HEK293 (cell line): ENCODE data around the gene PC.

ENCODE experiments used
- CTCF ChIA-PET: fragments of 350-600 bp; formaldehyde crosslinking; extraction: SDS; loops from one replicate; lab custom pipeline; 2021; ENCODE audit warnings: antibody characterized with exemption; lab: Yijun Ruan, JAX
- POLR2A ChIA-PET: fragments of 300-600 bp; formaldehyde crosslinking; extraction: SDS; loops from one replicate; lab custom pipeline; 2020; ENCODE audit warnings: antibody characterized with exemption, inconsistent platforms; lab: Yijun Ruan, JAX
- H3K27ac ChIP-seq: fragments of 200-500 bp; sonication (Bioruptor generic); 2 replicates; pipeline ENCODE4 v1.5.1; 2014; ENCODE audit warnings: low read depth, low read length, control low read depth, inconsistent platforms; ENCODE audit errors: extremely low read depth
- H3K36me3 ChIP-seq, 2 experiments: fragments of 200-500 bp in 1 of 2; sonication (Bioruptor generic) in 1 of 2; 1 replicate in 1 of 2; 2 replicates in 1 of 2; pipeline ENCODE4 v1.5.1; 2014 to 2017; ENCODE audit warnings: inconsistent platforms in 2 of 2, low read length in 2 of 2; ENCODE audit not compliant: control insufficient read depth in 2 of 2, insufficient read depth in 1 of 2
- H3K4me1 ChIP-seq: fragments of 200-500 bp; sonication (Bioruptor generic); 2 replicates; pipeline ENCODE4 v1.5.1; 2014; ENCODE audit warnings: mild to moderate bottlenecking, low read length, inconsistent platforms; ENCODE audit not compliant: control insufficient read depth, insufficient read depth
- H3K4me3 ChIP-seq: 2 replicates; pipeline ENCODE4 v1.5.1; 2011; ENCODE audit warnings: low read depth, mild to moderate bottlenecking, control low read depth, low read length, moderate library complexity
- H3K9me3 ChIP-seq: fragments of 200-500 bp; sonication (Bioruptor generic); 2 replicates; pipeline ENCODE4 v1.5.1; 2014; ENCODE audit warnings: low read depth, low read length, inconsistent platforms; ENCODE audit not compliant: control insufficient read depth, insufficient read depth
- GLI4 ChIP-seq: fragments of 450-650 bp; formaldehyde crosslinking; IDR thresholded peaks from 2 replicates; pipeline ENCODE4 v1.5.1; 2016; ENCODE audit warnings: missing biosample characterization, missing genetic modification characterization
- KLF16 ChIP-seq: fragments of 450-650 bp; formaldehyde crosslinking; IDR thresholded peaks from 2 replicates; pipeline ENCODE4 v1.5.1; 2017; ENCODE audit warnings: missing biosample characterization, missing genetic modification characterization
- MZF1 ChIP-seq: fragments of 450-650 bp; formaldehyde crosslinking; IDR thresholded peaks from 2 replicates; pipeline ENCODE4 v1.5.1; 2017; ENCODE audit warnings: missing biosample characterization, missing genetic modification characterization, borderline replicate concordance
- ZBTB20 ChIP-seq: fragments of 450-650 bp; formaldehyde crosslinking; IDR thresholded peaks from 2 replicates; pipeline ENCODE4 v1.5.1; 2016; ENCODE audit warnings: missing biosample characterization, missing genetic modification characterization
- ZBTB48 ChIP-seq: fragments of 450-650 bp; formaldehyde crosslinking; IDR thresholded peaks from 2 replicates; pipeline ENCODE4 v1.5.1; 2016; ENCODE audit warnings: missing biosample characterization, missing genetic modification characterization
- ZBTB49 ChIP-seq: fragments of 450-650 bp; formaldehyde crosslinking; IDR thresholded peaks from 2 replicates; pipeline ENCODE4 v1.5.1; 2016; ENCODE audit warnings: missing biosample characterization, missing genetic modification characterization, low read depth
- ZIC2 ChIP-seq: fragments of 450-650 bp; formaldehyde crosslinking; IDR thresholded peaks from 2 replicates; pipeline ENCODE4 v1.5.1; 2016; ENCODE audit warnings: missing biosample characterization, missing genetic modification characterization
- ZNF121 ChIP-seq: fragments of 450-650 bp; formaldehyde crosslinking; IDR thresholded peaks from 2 replicates; pipeline ENCODE4 v1.5.1; 2016; ENCODE audit warnings: missing biosample characterization, missing genetic modification characterization
- ZNF146 ChIP-seq: fragments of 450-650 bp; formaldehyde crosslinking; IDR thresholded peaks from 2 replicates; pipeline ENCODE4 v1.5.1; 2016; ENCODE audit warnings: missing biosample characterization, missing genetic modification characterization
- ZNF175 ChIP-seq: fragments of 450-650 bp; formaldehyde crosslinking; IDR thresholded peaks from 2 replicates; pipeline ENCODE4 v1.5.1; 2016; ENCODE audit warnings: missing biosample characterization, missing genetic modification characterization
- ZNF214 ChIP-seq: fragments of 450-650 bp; formaldehyde crosslinking; IDR thresholded peaks from 2 replicates; pipeline ENCODE4 v1.5.1; 2017; ENCODE audit warnings: missing biosample characterization, mild to moderate bottlenecking, missing genetic modification characterization, borderline replicate concordance
- ZNF221 ChIP-seq: fragments of 450-650 bp; formaldehyde crosslinking; IDR thresholded peaks from 2 replicates; pipeline ENCODE4 v1.5.1; 2017; ENCODE audit warnings: missing biosample characterization, missing genetic modification characterization, borderline replicate concordance
- ZNF341 ChIP-seq: fragments of 450-650 bp; formaldehyde crosslinking; IDR thresholded peaks from 2 replicates; pipeline ENCODE4; 2016; ENCODE audit warnings: low read depth, missing biosample characterization, missing genetic modification characterization
- ZNF350 ChIP-seq: fragments of 450-650 bp; formaldehyde crosslinking; IDR thresholded peaks from 2 replicates; pipeline ENCODE4 v1.5.0; 2017; ENCODE audit warnings: missing biosample characterization, mild to moderate bottlenecking, missing genetic modification characterization
- ZNF354C ChIP-seq: fragments of 450-650 bp; formaldehyde crosslinking; IDR thresholded peaks from 2 replicates; pipeline ENCODE4 v1.5.1; 2016; ENCODE audit warnings: missing biosample characterization, missing genetic modification characterization, low read depth, borderline replicate concordance
- ZNF529 ChIP-seq: fragments of 450-650 bp; formaldehyde crosslinking; IDR thresholded peaks from 2 replicates; pipeline ENCODE4 v1.5.1; 2017; ENCODE audit warnings: missing genetic modification characterization, missing biosample characterization; ENCODE audit not compliant: insufficient replicate concordance
- ZNF530 ChIP-seq: fragments of 450-650 bp; formaldehyde crosslinking; IDR thresholded peaks from 2 replicates; pipeline ENCODE4 v1.5.1; 2016; ENCODE audit warnings: low read depth, missing biosample characterization, missing genetic modification characterization
- ZNF544 ChIP-seq: fragments of 450-650 bp; formaldehyde crosslinking; IDR thresholded peaks from 2 replicates; pipeline ENCODE4 v1.5.0; 2017; ENCODE audit warnings: missing biosample characterization, missing genetic modification characterization
- ZNF548 ChIP-seq: fragments of 450-650 bp; formaldehyde crosslinking; IDR thresholded peaks from 2 replicates; pipeline ENCODE4 v1.5.1; 2016; ENCODE audit warnings: missing biosample characterization, missing genetic modification characterization
- ZNF677 ChIP-seq: fragments of 450-650 bp; IDR thresholded peaks from 2 replicates; pipeline ENCODE4 v1.5.0; 2018; ENCODE audit warnings: missing biosample characterization, mild to moderate bottlenecking, missing genetic modification characterization, moderate library complexity
- ZSCAN4 ChIP-seq: fragments of 450-650 bp; formaldehyde crosslinking; IDR thresholded peaks from 2 replicates; pipeline ENCODE4 v1.5.1; 2017; ENCODE audit warnings: missing biosample characterization, missing genetic modification characterization
- ZSCAN5A ChIP-seq: fragments of 450-650 bp; formaldehyde crosslinking; IDR thresholded peaks from 2 replicates; pipeline ENCODE4 v1.5.1; 2016; ENCODE audit warnings: missing biosample characterization, missing genetic modification characterization
- TF ChIP-seq, protein P1 (sequence below): fragments of 450-650 bp; formaldehyde crosslinking; IDR thresholded peaks from 2 replicates; pipeline ENCODE4 v1.5.1; 2017; ENCODE audit warnings: missing biosample characterization, mild to moderate bottlenecking, missing genetic modification characterization, moderate library complexity
- TF ChIP-seq, protein P2 (sequence below): fragments of 450-650 bp; formaldehyde crosslinking; IDR thresholded peaks from 2 replicates; pipeline ENCODE4 v1.5.1; 2016; ENCODE audit warnings: missing biosample characterization, missing genetic modification characterization

PC gene

GRCh38 chr11:66845143-66845875 is 112.9 kb downstream of the PC start:
- H3K9me3 ChIP-seq: no peaks in the 10 kb centered on the region
- CTCF ChIA-PET: interaction anchor here (1.2 to 1.6 kb wide), 2 partner anchors 11 to 36 kb away, joined by 4 read pairs; no protein-coding TSS in a partner anchor
- no peak overlapping the region for H3K4me3 ChIP-seq

DNA sequence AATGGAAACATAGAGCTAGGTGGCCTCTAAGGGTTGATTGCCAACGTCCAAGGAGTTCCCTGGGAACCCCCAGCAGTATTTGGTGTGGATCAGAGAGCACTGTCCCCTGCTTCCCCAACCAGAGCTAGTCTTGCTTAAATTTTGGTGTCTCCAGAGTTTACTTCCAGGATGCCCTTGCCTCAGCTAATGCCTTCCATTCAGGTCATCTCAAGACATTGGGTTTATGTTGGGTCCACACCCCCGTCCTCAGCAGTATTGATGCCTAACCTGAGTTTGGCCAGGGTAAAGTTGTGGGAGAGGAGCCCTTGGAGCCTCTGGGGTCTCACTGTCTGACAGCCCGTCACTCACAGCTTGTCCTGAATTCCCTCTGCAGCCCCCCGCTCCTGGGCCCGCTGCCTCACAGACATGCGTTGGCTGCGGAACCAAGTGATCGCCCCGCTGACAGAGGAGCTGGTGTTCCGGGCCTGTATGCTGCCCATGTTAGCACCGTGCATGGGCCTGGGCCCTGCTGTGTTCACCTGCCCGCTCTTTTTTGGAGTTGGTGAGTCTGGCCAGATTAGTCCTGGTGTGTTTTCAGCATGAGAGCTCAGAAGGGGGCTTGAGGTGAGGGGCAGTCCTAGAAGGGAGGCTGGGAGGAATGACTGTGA is 113.6 kb downstream of the PC start:
- POLR2A ChIA-PET: interaction anchor here (1.6 to 5.2 kb wide), 4 partner anchors 10 to 167 kb away, joined by 5 to 40 read pairs (median 8); partner anchors contain the start of gene RBM4B
- Histone ChIP-seq H3K36me3 (peaks cover 0 to 54% of the 10 kb centered on the region in 2 experiments; a peak in 1 of 3 replicates), H3K9me3 (no peaks in the 10 kb centered on the region), H3K4me1 (no peaks in the 10 kb centered on the region), H3K27ac (no peak overlapping the region), H3K4me3 (peak overlapping the region; percentile 71)
- CTCF ChIA-PET: interaction anchor here (0.6 to 2.4 kb wide), 6 partner anchors 11 to 151 kb away, joined by 3 to 6 read pairs (median 4); no protein-coding TSS in a partner anchor
- TF ChIP-seq ZIC2 (no peak), ZNF544 (no peak), ZNF529 (tag by site-specific recombination) (no peak), ZNF677 (tag by site-specific recombination) (no peak), ZNF354C (tag by site-specific recombination) (no peak), ZNF175 (no peak), ZNF121 (tag by site-specific recombination) (no peak), ZBTB48 (tag by site-specific recombination) (no peak), ZNF214 (tag by site-specific recombination) (no peak), ZSCAN4 (no peak)
- TF ChIP-seq, protein P1, sequence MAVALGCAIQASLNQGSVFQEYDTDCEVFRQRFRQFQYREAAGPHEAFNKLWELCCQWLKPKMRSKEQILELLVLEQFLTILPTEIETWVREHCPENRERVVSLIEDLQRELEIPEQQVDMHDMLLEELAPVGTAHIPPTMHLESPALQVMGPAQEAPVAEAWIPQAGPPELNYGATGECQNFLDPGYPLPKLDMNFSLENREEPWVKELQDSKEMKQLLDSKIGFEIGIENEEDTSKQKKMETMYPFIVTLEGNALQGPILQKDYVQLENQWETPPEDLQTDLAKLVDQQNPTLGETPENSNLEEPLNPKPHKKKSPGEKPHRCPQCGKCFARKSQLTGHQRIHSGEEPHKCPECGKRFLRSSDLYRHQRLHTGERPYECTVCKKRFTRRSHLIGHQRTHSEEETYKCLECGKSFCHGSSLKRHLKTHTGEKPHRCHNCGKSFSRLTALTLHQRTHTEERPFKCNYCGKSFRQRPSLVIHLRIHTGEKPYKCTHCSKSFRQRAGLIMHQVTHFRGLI (tag by site-specific recombination): no peak

More at GRCh38 chr11:66845143-66845875, 112.9 kb downstream of the PC start:
- Histone ChIP-seq H3K4me1 (no peaks in the 10 kb centered on the region), H3K27ac (no peak overlapping the region), H3K36me3 (peaks cover 0 to 61% of the 10 kb centered on the region in 2 experiments; a peak in 1 of 3 replicates)
- POLR2A ChIA-PET: interaction anchor here (5.2 kb wide), 1 partner anchor 10 kb away, joined by 40 read pairs; no protein-coding TSS in a partner anchor
- TF ChIP-seq ZNF530 (tag by site-specific recombination) (no peak), MZF1 (tag by site-specific recombination) (no peak), GLI4 (tag by site-specific recombination) (no peak), ZBTB20 (no peak), ZNF350 (tag by site-specific recombination) (no peak), ZBTB49 (tag by site-specific recombination) (no peak), ZSCAN5A (no peak), KLF16 (tag by site-specific recombination) (no peak), ZNF354C (tag by site-specific recombination) (no peak), ZNF146 (tag by site-specific recombination) (no peak), ZNF341 (tag by site-specific recombination) (no peak), ZNF548 (no peak), ZNF221 (tag by site-specific recombination) (no peak)
- TF ChIP-seq, protein P2, sequence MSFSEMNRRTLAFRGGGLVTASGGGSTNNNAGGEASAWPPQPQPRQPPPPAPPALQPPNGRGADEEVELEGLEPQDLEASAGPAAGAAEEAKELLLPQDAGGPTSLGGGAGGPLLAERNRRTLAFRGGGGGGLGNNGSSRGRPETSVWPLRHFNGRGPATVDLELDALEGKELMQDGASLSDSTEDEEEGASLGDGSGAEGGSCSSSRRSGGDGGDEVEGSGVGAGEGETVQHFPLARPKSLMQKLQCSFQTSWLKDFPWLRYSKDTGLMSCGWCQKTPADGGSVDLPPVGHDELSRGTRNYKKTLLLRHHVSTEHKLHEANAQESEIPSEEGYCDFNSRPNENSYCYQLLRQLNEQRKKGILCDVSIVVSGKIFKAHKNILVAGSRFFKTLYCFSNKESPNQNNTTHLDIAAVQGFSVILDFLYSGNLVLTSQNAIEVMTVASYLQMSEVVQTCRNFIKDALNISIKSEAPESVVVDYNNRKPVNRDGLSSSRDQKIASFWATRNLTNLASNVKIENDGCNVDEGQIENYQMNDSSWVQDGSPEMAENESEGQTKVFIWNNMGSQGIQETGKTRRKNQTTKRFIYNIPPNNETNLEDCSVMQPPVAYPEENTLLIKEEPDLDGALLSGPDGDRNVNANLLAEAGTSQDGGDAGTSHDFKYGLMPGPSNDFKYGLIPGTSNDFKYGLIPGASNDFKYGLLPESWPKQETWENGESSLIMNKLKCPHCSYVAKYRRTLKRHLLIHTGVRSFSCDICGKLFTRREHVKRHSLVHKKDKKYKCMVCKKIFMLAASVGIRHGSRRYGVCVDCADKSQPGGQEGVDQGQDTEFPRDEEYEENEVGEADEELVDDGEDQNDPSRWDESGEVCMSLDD (tag by site-specific recombination): no peak
